ENCODE results near the gene TRIM3.

DNA sequence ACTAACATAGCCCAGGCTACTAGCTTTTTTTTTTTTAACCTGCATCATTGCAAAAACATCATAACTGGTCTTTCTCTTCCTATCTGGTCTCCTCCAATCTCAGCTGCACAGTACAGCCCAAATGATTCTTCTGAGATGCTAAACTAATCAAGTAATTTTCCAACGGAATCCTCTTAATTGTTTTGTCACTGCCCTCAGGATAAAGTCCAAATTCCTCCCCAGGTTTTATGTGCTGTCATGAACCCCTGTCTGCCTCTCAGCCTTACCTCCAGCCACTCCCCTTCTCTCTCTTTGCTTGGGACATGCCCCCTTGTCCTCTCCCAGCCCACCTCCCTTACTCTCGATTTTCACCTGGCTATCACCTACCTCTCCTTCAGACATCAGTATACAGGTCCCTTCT, 67.4 kb downstream of the TRIM3 start:
- TF ChIP-seq, protein P1, sequence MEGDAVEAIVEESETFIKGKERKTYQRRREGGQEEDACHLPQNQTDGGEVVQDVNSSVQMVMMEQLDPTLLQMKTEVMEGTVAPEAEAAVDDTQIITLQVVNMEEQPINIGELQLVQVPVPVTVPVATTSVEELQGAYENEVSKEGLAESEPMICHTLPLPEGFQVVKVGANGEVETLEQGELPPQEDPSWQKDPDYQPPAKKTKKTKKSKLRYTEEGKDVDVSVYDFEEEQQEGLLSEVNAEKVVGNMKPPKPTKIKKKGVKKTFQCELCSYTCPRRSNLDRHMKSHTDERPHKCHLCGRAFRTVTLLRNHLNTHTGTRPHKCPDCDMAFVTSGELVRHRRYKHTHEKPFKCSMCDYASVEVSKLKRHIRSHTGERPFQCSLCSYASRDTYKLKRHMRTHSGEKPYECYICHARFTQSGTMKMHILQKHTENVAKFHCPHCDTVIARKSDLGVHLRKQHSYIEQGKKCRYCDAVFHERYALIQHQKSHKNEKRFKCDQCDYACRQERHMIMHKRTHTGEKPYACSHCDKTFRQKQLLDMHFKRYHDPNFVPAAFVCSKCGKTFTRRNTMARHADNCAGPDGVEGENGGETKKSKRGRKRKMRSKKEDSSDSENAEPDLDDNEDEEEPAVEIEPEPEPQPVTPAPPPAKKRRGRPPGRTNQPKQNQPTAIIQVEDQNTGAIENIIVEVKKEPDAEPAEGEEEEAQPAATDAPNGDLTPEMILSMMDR (conservative IDR thresholded peaks at IDR 0.05; ENCODE audit: low read depth in 2 of 2), result no peak
- TF ChIP-seq EZH2 (IDR thresholded peaks at IDR 0.05; ENCODE audit: low read depth, unreplicated experiment) (no peak), NANOG (IDR thresholded peaks at IDR 0.05; ENCODE audit: borderline replicate concordance) (no peak), REST (IDR thresholded peaks at IDR 0.05; ENCODE audit: unreplicated experiment) (no peak), JUNB (IDR thresholded peaks at IDR 0.05; ENCODE audit: unreplicated experiment) (no peak), POLR2AphosphoS5 (IDR thresholded peaks at IDR 0.05; ENCODE audit: low read depth) (no peak), ZNF462 (CRISPR knock-in tag; IDR thresholded peaks at IDR 0.05) (no peak), ETS1 (IDR thresholded peaks at IDR 0.05) (no peak), CREB1 (CRISPR knock-in tag; IDR thresholded peaks at IDR 0.05; ENCODE audit: low read depth) (no peak), EZH2phosphoT487 (IDR thresholded peaks at IDR 0.05; ENCODE audit: unreplicated experiment) (no peak), ZNF331 (CRISPR knock-in tag; IDR thresholded peaks at IDR 0.05; ENCODE audit: low read depth) (no peak), ZNF114 (CRISPR knock-in tag; IDR thresholded peaks at IDR 0.05) (no peak), STAT1 (IDR thresholded peaks at IDR 0.05; ENCODE audit: unreplicated experiment) (no peak)
